Stimulated activated CD4-positive, alpha-beta T cell treated with anti-CD3 and anti-CD28 coated beads, Interleukin-4, amount 100 ng/mL, for 24 hours (primary cell): ENCODE data around the gene C16orf78.
"Not testable (repeated sequence)": the region's sequence is repeated elsewhere in the genome, so short reads cannot be mapped to it uniquely, and the experiment has no call there.

Experiments used
- DNase-seq: peaks from one replicate; pipeline ENCODE4 v3.0.0-alpha.2; 2020

C16orf78 gene

DNA sequence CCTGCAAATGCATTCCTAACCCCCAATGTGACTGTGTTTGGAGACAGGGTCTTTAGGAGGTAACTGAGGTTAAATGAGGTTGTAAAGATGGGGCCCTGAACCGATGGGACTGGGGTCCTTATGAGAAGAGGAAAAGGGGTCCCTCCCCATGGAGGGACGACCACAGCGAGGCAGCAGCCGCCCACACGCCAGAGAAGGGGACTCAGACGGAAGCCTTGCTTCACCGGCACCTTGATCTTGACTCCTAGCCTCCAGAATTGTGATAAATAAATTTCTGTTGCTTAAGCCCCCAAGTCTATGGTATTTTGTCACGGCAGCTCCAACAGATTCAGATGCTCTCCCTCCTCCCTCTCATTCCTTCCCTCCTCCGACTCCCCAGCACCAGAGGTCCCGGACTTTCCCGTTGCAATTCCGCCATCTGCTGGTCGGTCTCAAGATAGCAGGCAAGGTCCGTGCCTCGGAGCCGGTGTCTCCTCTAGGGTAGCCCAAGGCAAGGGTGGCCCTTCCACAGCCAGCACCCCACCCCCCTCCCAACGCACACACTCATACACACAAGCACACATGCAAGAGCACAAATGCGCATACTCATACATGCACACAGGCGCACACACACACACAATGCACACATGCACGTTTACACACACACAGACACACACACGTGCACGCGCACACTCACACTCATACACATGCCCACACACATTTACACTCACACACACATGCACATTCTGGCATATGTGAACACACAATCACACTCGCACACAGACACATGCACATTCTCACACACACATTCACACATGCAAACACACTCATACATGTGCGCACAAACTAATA is 23.1 kb upstream of the C16orf78 start:
- peak; percentile 38 for DNase-seq

GRCh38 chr16:49351096-49351487 is 22.5 kb upstream of the C16orf78 start:
- DNase-seq = no peak

DNA sequence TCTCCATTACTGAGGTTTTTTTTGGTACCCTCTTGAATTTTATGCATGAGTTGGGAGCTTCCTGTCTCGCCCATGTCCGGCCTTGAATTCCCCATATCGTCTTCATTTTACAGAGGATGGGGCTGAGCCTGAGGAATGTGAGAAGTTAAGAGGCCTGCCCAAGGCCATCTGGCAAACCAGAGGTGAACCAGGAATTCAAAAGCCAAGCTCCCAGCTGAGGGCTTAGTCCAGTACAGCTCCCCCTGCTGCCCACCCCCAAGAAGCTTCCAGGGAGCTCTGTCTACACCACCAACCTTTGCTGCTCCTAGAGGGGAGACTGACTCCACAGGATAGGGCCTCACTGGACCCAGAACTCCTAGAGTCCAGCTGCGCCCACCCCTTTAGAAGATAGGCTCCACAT is 20.7 kb upstream of the C16orf78 start:
- no peak for DNase-seq

DNA sequence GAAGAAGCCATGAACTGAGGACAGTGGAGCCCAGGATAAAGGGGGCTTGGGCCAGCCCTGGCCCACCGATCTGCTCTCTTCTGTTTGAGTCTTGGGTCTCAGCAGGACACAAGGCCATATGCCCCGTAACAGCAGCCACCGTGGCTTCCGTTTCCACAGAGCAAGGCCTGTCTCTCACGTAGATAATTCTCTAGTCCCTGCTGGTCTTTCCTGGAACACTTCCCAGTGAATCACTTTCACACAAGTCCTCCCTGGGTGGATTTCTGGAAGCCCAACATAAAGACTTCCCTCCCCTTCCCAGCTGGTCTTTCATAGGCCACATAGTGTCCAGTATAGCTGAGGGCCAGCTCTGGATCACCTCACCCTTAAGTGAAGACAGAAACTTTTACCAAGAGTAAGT is 19.9 kb upstream of the C16orf78 start:
- no peak for DNase-seq

DNA sequence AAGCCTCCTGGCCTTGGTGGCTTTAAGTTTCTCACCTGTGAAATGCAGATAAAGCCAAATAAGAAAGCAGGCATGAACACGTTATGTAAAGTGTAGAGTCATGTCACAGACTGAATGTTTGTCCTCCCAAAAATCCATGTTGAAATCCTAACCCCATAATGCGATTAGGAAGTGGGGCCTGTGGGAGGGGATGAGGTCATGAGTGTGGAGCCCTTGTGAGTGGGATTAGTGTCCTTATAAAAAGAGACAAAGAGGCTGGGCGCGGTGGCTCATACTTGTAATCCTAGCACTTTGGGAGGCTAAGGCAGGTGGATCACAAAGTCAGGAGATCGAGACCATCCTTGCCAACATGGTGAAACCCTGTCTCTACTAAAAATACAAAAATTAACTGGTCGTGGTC is 19.5 kb upstream of the C16orf78 start:
- DNase-seq = no peak

- DNase-seq = no peak
Measured at GRCh38 chr16:49354991-49355390, 18.6 kb upstream of the C16orf78 start.

- DNase-seq = no peak
Measured at GRCh38 chr16:49355933-49356665, 17.5 kb upstream of the C16orf78 start.

DNA sequence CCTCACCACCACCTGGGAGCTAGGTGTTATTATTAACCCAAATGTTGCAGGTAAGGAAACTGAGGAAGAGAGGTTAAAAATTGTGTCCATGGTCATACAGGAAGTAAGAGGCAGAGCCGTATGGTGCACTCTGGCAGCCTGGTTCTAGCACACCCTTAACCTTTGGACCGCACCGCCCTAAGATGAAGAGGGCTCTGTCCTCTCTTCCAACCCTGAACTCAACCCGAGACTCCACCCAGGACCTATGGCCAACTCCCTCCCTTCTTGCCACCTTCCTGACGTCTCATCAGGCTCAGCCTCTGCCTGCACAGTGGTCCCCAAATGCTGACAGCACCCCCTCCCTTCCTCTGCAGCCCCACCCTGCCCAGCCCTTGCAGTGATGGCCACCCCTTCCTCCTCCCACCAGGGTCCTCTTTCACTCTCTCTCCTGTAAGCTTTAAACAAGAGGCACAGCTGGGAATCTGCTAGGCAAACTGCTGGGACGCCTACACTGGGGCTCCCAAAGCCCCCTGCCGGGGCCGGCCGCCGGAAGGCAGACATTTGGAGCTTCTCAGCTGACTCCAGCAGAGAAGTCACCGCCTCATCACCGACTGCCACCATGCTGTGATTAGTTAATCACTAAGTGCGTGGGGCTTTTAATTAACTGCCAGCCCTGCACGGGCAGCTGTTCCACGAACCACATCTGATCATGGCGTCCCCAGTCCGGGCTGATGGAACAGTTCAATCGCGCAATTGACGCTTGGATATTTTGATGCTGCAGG is 16.7 kb upstream of the C16orf78 start:
- DNase-seq = no peak

DNA sequence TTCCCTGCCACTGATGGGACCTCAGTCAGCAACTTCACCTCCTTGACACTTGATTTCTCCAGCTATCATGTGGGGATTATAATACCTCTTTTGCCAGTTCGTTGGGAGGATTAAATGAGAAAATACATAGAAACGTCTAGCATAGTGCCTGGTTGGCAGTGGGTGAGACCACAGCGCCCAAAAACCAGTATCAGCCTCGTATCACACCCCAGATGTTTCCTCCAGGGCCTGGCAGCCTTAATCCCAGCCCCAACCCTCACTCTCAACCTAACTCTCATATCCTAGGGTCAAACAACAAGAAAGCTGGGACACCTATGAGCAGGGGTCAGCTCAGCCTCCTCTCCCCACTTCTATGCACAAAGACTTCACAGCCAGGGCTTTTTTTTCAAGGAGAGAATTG is 14.0 kb upstream of the C16orf78 start:
- DNase-seq = no peak

GRCh38 chr16:49361731-49362130 is 11.9 kb upstream of the C16orf78 start:
- DNase-seq = not testable (repeated sequence)

- DNase-seq = no peak
Measured at GRCh38 chr16:49362230-49362629, 11.4 kb upstream of the C16orf78 start.

- no peak for DNase-seq
Measured at GRCh38 chr16:49365711-49366509, 7.7 kb upstream of the C16orf78 start.

DNA sequence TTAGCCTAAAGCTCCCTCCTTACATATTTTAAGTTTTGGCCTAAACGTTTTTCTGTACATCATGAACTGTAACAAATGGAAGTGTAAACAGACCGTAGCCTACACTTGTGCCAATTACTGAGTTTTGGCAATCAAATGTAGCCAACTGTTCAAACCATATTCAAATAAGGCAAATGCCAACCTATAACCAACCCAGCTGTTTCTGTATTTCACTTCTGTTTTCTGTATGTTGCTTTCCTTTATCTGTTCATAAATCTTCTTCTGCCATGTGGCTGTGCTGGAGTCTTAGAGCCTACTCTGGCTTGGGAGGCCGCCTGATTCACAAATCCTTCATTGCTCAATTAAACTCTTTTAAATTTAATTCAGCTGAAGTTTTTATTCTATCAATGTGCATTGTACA is 6.9 kb upstream of the C16orf78 start:
- DNase-seq = no peak

DNA sequence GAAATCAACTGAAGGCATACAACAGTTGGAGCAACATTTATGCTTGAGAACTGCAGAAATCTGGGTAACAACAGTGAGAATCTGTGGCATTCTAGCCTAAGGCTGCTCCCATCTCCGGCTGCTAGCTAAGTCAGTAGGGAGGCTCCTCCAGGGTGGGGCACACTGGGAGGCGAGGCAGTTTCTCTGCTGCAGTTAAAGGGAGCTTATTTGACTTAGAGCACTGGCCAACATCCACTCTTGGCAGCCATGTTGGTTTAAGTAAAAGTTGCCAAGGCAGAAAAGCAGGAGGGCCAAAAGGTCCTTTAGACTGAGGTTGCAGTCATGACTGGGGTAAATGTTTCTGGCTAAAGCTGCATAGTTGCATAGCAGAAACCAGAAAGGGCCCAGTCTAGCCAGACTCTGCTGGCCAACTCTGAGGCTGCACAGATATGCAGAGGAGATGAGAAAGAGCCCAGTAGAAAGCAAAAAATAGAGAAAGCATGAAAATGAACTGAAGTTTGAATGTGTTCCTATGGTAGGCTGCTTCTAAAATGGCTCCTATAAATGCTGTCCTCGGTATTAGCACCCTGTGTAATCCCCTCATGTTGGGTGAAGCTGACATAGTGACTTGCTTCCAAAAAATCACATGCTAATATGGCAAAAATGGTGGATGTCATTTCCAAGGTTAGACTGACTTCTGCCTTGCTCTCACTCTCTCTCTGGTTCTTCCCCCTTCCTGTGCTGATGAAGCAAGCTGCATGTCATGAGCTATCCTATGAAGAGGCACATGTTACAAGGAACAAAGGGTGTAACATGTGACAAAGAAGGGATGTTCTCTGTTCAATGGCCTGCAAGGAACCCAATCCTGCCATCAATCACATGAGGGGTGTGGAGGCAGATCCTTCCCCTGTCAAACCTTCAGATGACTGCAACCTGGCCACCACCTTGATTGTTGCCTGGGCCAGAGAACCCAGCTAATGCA is 3.7 kb upstream of the C16orf78 start:
- no peak for DNase-seq

DNA sequence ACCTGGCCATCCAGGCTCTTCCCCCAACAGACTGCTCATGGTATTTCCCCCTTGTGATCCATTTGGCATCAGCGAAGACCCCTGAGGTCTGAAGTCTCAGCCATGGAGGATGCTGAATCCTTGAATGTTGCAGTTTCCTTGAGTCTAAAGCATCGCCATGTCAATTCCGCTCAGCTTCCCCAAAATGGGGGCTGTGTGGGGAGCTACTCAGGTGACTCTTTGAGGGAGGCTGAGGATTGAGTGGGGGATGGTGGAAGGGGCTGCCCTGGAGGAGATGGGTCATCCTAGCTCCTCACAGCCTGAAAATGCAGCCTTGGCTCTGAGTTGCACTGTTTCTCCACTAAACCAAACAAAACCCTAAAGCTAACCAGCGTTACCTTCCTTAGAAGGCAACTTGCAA is 2.6 kb downstream of the C16orf78 start:
- no peak for DNase-seq

- DNase-seq = no peak
Measured at GRCh38 chr16:49377196-49377755, 3.7 kb downstream of the C16orf78 start.

- DNase-seq = no peak
Measured at GRCh38 chr16:49378238-49378637, 4.6 kb downstream of the C16orf78 start.

GRCh38 chr16:49378816-49379215 is 5.2 kb downstream of the C16orf78 start:
- no peak for DNase-seq

- no peak for DNase-seq
Measured at GRCh38 chr16:49382916-49383315, 9.3 kb downstream of the C16orf78 start.

DNA sequence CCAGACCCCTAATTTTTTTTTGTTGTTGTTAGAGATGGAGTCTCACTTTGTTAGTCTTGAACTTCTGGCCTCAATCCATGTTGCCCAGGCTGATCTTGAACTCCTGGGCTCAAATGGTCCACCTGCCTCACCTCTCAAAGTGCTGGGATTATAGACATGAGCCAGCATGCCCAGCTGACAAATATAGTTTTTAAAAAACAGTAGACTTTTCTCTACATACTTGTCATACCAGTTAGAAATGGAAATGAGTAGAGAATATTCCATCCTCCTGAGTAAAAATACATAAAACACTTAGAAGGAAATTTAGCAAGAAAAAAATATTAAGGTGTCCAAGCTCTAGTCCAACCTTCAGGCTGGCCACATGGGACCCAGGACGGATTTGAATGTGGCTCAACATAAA is 21.4 kb downstream of the C16orf78 start:
- no peak for DNase-seq

DNA sequence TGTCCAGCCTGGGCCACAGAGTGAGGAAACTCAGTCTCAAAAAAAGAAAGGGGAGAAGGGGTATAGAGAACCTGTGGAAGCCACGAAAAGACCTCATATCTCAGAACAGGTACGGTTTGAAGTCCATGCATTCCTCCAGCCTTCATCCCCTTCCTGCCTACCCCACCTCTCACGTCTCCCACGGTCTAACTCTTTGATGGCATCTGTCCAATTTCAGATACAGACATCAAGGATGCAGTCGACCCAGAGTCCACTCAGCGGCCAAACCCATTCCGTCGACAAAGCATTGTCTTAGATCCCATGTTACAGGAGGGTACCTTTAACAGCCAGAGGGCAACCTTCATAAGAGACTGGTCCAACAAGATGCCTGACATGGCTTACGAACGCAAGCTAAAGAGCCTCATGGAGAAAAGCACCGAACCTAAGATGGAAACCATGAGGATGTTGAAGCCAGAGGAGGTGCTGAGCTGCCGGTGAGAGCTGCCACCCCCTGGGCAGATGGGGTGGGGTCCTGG is 22.7 kb downstream of the C16orf78 start:
- DNase-seq = no peak
